NOMO-1 treated with dmso at 0.1 percent for 144 hours (cell line): ENCODE measurements around the gene SLCO3A1.

Experiments
- DNase-seq: peaks from one replicate; lab custom pipeline; 2025; ENCODE audit not compliant: unreplicated experiment; lab: John Stamatoyannopoulos, UW

The SLCO3A1 gene

GRCh38 chr15:91936927-91937326 lies 83.4 kb downstream of the SLCO3A1 start:
- no peak for DNase-seq

GRCh38 chr15:91938136-91938535 lies 84.6 kb downstream of the SLCO3A1 start:
- no peak for DNase-seq

GRCh38 chr15:91939403-91939831 lies 85.9 kb downstream of the SLCO3A1 start:
- DNase-seq = no peak

- no peak for DNase-seq
Measured at GRCh38 chr15:91940496-91941381, 87.2 kb downstream of the SLCO3A1 start.

- DNase-seq = no peak
Measured at GRCh38 chr15:91941871-91942658, 88.6 kb downstream of the SLCO3A1 start.

GRCh38 chr15:91942720-91943394 lies 89.3 kb downstream of the SLCO3A1 start:
- DNase-seq = peak; percentile 90

GRCh38 chr15:91944331-91944730 lies 90.8 kb downstream of the SLCO3A1 start:
- no peak for DNase-seq

GRCh38 chr15:91945385-91945784 lies 91.9 kb downstream of the SLCO3A1 start:
- DNase-seq = no peak

- no peak for DNase-seq
Measured at GRCh38 chr15:91946075-91946474, 92.6 kb downstream of the SLCO3A1 start.

- DNase-seq = no peak
Measured at GRCh38 chr15:91946581-91947292, 93.2 kb downstream of the SLCO3A1 start.

- DNase-seq = peak; percentile 87
Measured at GRCh38 chr15:91947293-91947679, 93.8 kb downstream of the SLCO3A1 start.

- DNase-seq = no peak
Measured at GRCh38 chr15:91947683-91948608, 94.4 kb downstream of the SLCO3A1 start.

GRCh38 chr15:91949361-91949760 lies 95.9 kb downstream of the SLCO3A1 start:
- no peak for DNase-seq

GRCh38 chr15:91950054-91950453 lies 96.5 kb downstream of the SLCO3A1 start:
- no peak for DNase-seq

- DNase-seq = peak; percentile 50
Measured at GRCh38 chr15:91950631-91951329, 97.3 kb downstream of the SLCO3A1 start.

GRCh38 chr15:91952216-91952615 lies 98.7 kb downstream of the SLCO3A1 start:
- DNase-seq = no peak

- DNase-seq = no peak
Measured at GRCh38 chr15:91953432-91953831, 99.9 kb downstream of the SLCO3A1 start.

GRCh38 chr15:91954292-91954691 lies 100.8 kb downstream of the SLCO3A1 start:
- no peak for DNase-seq

- DNase-seq = no peak
Measured at GRCh38 chr15:91956026-91956723, 102.7 kb downstream of the SLCO3A1 start.
